Peyer's patch (tissue), 4 donors: ENCODE measurements around the gene GSDMA.

Experiments used
- CTCF ChIP-seq, 6 experiments: fragments of 450-650 bp in 4 of 6; fragments of 200-600 bp in 2 of 6; sonication (generic) in 1 of 6; IDR thresholded peaks; one replicate each; pipeline ENCODE4 v1.5.1; 2017 to 2019; ENCODE audit warnings: antibody characterized with exemption in 6 of 6, mild to moderate bottlenecking in 3 of 6, moderate library complexity in 1 of 6
- POLR2A ChIP-seq, 2 donors: fragments of 450-650 bp; IDR thresholded peaks; one replicate each; pipeline ENCODE4 v1.5.1; 2017; ENCODE audit warnings: antibody characterized with exemption in 2 of 2, mild to moderate bottlenecking in 2 of 2, moderate library complexity in 2 of 2

DNA sequence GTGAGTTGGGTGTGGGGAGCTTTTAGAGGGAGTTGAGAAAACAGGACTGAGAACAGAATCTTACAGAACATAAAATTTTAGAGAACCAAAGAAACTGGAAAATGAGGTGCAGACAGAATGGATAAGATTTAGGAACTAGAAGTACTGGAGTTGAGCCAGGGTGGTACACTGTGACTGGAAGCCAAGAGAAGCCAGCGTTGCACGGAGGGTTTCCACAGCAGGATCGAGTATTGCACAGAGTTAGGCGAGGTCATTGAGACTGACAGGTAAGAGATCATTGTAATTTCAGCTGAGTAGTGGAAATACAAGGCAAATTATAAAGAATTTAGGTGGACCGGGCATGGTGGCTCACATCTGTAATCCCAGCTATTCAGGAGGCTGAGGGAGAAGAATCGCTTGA is 6.6 kb downstream of the GSDMA start:
- no peak for TF ChIP-seq CTCF (IDR thresholded peaks at IDR 0.05)
- TF ChIP-seq POLR2A (IDR thresholded peaks at IDR 0.05), result no peak
